Suppressor macrophage treated with lipopolysaccharide for 1 hour (primary cell): ENCODE results near the gene NDUFS3.
"Not testable (repeated sequence)": the region's sequence is repeated elsewhere in the genome, so short reads cannot be mapped to it uniquely, and the experiment has no call there.

Experiments used
- DNase-seq, 3 donors: peaks; one replicate each; pipeline ENCODE4 v3.0.0-alpha.2; 2020 to 2022

NDUFS3 gene

GRCh38 chr11:47578524-47579494 lies at the start of gene NDUFS3, which contains the start of gene KBTBD4:
Gene NDUFS3, plus strand, starts transcription at chr11:47579074. Its CDS starts 18 bp downstream, at chr11:47579092.
Gene KBTBD4, minus strand, starts transcription at chr11:47578970. Its CDS starts 19 bp downstream, at chr11:47578951.
- DNase-seq, result peak; percentile 89 to 93 (median 91)

DNA sequence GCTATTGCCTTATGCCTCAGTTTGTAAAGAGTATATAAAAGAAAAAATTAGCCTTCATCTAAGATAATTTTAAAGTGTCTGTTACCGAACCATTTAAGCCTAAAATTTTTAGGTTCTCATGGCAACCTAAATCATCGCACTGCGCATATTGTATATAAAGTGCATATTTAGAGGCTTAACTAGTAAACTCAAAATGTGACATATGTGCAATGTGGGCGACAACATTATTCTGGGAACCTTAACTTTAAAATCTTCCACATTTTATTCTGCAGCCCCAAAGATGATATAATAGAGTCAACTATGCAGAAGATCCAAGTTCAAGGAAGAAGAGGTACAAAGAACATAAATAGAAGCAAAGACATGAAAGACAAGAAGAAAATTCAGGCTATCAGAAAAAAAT lies 48.9 kb upstream of the NDUFS3 start:
- no peak for DNase-seq

- not testable (repeated sequence) for DNase-seq
Measured at GRCh38 chr11:47530721-47531120, 48.2 kb upstream of the NDUFS3 start.

DNA sequence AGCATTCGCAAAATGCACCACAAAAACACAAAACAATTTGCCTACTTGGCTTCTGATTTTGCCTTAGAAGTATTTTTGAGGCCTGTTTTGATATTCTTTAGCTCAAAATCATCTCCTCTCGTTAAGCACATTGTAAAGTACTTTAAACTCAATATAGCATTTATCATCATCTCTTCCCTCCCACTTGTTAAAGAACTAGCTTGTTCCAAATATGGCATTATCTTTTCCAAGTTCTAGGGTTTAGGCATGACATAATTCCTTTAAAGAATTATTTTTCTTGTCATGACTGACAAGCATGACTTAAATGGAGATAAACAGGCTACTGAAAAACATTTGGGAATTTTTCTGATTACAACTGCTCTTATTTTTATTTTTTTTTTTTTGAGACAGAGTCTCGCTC lies 47.2 kb upstream of the NDUFS3 start:
- DNase-seq, result no peak

- DNase-seq, result peak in 1 of 3 donors; percentile 52
Measured at GRCh38 chr11:47532597-47533213, 46.2 kb upstream of the NDUFS3 start.

GRCh38 chr11:47533690-47534151 lies 45.2 kb upstream of the NDUFS3 start:
- peak in 2 of 3 donors; percentile 37 to 58 for DNase-seq

DNA sequence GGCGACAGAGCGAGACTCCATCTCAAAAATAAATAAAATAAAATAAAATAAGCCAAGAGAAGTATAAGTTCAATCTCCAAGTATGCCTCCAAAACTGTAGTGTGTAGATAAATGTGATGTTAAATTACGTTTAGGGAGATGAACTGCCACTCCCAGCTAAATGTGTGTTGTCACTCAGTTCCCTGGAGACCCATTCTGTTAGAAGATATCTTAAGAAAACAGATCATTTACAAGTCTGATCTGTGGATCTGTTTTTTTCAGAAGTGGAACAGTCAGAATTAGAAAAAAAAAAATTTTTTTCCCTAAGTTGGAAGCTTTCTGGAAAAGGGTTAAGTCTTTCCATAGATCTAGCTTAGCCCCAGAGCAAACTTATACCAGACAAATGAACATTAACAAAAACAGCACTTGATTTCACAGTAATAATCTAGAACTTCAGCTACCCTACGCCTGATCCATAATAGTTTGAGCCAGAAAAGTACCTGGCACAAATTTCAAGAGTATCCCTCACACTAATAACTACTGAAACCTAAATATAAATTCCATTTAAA lies 44.1 kb upstream of the NDUFS3 start:
- DNase-seq, result no peak

- DNase-seq, result no peak
Measured at GRCh38 chr11:47536915-47537314, 42.0 kb upstream of the NDUFS3 start.

- DNase-seq, result no peak
Measured at GRCh38 chr11:47538741-47539565, 39.9 kb upstream of the NDUFS3 start.

- no peak for DNase-seq
Measured at GRCh38 chr11:47539681-47540039, 39.2 kb upstream of the NDUFS3 start.

DNA sequence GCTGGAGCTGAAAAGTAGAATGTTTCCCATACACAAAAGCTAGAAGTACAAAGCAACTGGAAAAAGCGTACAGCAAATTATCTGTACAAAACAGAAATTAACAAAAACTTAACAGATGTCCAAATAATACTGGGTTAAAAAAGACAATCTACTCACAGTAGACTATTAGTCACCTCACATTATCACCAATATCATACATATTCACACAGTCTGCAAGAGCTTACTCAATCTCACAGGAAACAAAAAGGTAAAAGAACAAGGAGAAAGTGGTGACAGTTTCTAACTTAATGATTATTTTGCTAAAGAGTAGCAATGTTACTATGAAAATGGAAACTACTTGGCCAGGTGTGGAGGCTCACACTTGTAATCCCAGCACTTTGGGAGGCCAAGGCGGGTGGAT lies 37.8 kb upstream of the NDUFS3 start:
- no peak for DNase-seq

DNA sequence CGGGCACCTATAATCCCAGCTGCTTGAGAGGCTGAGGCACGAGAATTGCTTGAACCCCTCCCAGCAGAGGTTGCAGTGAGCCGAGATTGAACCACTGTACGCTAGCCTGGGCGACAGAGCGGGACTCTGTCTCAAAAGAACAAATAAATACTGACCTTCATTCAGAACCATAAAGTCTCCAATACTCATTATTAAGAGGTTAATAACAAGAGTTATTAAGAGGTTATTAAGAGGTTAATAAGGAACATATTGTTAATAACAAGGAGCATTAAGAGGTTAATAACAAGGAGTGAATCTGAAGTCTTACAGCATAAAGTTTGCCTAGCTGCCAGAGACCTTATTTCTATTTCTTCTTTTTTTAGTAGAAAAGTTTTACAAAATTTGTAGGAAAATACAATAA lies 33.6 kb upstream of the NDUFS3 start:
- no peak for DNase-seq

DNA sequence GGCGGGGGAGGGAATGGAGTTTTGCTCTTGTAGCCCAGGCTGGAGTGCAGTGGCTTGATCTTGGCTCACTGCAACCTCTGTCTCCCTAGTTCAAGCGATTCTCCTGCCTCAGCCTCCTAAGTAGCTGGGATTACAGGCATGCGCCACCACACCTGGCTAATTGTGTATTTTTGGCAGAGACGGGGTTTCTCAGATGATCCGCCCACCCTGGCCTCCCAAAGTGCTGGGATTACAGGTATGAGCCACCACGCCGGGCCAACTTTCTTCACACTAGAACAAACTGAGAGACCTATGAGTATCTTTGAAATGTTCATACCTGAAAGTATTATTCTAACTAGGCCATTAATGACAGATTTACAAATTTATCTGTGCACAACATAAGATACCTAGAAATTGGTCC lies 32.6 kb upstream of the NDUFS3 start:
- not testable (repeated sequence) for DNase-seq

DNA sequence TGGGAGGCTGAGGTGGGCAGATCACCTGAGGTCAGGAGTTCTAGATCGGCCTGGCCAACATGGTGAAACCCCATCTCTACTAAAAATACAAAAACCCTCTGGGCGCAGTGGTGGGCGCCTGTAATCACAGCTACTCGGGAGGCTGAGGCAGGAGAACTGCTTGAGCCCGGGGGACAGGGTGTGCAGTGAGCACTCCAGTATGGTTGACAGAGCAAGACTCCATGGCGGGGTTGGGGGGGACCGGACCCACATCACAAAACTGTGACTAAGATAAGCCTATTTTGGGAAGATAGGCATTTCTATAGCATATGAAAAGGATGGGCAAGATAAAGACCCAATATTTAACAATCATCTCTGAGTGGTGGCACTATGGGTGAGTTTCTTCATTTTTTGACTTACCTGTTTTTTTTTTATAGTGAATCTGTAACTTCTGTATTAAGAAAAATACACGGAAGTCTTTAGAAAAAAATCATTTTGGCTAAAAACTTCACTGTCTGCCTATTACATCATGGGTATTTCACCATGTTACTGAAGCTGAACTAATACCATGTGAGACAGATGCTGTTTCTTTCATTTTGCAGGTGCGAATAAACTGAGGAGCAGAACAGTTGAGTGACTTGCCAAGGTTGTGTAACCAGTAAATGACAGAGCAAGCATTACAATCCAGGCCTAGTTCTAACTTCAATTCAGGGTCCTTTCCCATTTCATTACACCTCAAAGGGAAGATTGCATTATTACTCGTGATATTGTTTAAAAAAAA lies 28.4 kb upstream of the NDUFS3 start:
- peak; percentile 35 to 70 (median 67) for DNase-seq

DNA sequence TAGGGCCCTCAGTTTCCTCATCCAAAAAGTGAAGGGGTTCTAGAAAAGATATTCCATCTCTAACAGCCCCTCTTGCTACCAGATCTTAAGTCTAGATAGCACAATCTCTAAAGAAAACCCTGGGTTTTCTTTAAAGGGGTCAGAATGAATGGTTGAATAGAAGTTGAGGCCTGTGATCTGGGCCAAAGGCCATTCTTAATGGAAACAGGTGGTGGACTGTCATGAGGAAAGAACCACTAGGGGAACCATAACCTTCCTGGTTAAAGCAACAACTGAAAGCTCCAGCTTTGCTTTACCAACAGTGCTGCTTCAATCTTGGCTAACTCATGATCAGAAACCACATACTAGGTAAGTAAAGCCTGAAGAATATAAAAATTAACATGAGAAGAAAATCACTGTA lies 27.8 kb upstream of the NDUFS3 start:
- DNase-seq, result peak; percentile 25 to 44 (median 44)

DNA sequence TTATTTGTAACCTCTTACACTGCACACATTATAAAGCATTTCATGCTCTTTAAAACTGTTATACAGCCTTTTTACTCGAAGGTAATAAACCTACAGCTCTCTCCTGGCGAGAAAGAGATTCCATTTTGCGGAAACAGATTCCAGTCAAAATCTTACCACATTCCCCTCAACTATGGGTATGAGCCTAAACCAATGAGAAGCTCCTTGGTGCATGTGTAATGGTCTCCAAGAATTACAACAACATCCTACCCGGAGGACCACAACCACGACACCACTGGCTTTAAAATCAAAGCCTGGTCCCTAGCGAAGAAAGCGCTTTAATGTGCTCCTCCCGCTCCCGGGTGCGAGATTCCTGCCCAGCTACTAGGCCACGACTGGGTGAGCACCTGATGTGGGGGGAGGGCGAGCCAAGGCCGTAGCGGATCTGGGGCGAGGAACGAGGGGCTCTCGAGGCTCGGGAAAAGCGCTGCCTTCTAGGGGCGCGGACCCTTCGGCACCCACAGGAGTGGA lies 26.8 kb upstream of the NDUFS3 start:
- DNase-seq, result peak in 2 of 3 donors; percentile 59

- DNase-seq, result peak; percentile 94 to 98 (median 97)
Measured at GRCh38 chr11:47552566-47553405, 26.1 kb upstream of the NDUFS3 start, which contains the start of gene CELF1. Gene CELF1, minus strand, starts transcription at chr11:47553132. Its CDS starts 53,609 bp downstream, at chr11:47499523.

- no peak for DNase-seq
Measured at GRCh38 chr11:47553406-47553743, 25.5 kb upstream of the NDUFS3 start.

DNA sequence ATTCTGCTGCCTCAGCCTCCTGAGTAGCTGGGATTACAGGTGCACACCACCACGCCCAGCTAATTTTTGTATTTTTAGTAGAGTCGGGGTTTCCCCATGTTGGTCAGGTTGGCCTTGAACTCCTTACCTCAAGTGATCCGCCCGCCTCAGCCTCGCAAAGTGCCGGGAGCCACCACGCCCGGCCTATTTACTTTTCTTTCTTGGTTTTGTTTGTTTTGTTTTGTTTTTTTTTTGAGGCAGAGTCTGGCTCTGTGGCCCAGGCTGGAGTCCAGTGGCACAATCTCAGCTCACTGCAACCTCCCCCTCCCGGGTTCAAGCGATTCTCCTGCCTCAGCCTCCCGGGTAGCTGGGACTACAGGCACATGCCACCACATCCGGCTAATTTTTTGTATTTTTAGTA lies 21.9 kb upstream of the NDUFS3 start:
- DNase-seq, result not testable (repeated sequence)

DNA sequence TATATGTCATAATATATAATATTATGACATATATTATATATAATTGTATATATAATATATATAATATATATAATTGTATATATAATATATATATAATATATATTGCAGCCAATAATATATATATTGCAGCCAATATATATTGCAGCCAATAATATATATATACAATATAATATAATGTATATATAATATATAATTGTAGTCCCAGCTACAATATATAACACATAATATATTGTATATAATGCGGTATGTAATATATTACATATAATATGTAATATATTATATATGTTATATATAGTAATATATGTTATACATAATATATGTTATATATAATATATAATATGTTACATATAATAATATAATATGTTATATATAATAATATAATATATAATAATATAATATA lies 20.2 kb upstream of the NDUFS3 start:
- no peak for DNase-seq

DNA sequence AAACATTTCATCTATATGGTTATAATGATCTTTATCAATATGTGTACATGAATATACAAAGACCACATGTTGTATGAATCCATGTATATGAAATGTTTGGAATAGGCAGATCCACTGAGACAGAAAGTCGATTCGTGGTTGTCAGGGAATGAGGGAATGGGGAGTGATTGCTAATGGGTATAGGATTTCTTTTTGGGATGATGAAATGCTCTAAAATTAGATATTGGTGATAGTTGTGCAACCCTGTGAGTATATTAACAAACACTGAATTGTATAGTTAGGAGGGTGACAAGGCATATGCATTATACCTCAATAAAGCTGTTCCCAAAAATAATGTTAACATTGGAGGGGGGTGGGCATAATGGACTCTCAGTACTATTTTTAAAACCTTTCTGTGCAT lies 18.4 kb upstream of the NDUFS3 start:
- no peak for DNase-seq
